Fibroblast of upper back skin (primary cell): ENCODE results near the gene ATG5.

Source experiments
- DNase-seq: peaks from one replicate; pipeline ENCODE4 v3.0.0-alpha.2; 2013

ATG5 gene

DNA sequence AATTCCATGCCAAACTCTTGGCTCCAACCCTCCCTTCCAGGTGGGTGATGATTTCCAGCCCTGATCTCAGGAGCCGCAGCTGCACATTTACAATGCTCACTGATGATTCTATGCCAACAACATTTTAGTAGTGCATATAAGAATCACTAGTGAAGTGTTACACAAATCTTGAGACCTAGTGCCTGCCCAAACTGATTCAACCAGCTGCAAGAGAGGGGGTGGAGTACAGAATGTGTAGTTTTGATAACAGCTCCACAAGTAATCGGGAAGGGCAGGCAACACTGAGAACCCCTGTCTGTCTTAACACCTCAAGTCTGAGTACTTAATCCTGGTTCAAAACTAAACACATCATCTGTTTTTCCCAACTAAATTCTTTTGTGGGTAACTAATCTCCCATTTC is 147.8 kb downstream of the ATG5 start:
- DNase-seq, result peak; percentile 43

DNA sequence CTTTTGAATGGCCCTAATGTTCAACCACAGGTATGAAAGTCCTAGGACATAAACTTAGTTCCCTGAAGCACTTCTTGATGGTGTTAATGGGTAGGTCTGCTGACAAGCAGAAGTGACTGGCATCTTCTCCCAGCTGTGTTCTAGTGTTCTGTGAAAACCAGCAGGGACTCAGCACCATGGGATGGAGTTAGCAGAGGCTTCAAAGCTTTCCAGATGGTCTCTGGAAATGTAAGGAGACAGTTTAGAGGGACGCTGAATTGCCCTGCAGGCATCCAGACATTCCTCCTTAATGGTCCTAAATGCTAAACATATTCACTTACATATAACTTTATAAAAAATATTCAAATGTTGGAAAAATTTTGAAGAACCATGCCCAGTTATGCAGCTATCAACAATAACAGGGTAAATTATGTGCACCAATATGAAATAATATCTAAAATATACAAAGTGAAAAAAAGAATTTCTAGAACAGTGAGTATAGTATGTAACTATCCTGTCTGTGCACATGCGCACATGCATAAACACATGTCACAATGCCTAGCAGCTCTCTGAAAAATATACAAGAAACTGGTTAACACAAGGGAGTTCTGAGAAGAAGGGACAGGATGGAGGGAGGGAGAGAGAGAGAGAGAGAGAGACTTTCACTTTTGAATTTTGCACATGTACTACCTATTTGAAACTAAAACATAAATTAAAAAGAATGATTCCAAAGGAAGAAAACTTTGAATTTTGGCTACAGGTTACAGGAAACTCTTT is 152.3 kb downstream of the ATG5 start:
- DNase-seq, result no peak

DNA sequence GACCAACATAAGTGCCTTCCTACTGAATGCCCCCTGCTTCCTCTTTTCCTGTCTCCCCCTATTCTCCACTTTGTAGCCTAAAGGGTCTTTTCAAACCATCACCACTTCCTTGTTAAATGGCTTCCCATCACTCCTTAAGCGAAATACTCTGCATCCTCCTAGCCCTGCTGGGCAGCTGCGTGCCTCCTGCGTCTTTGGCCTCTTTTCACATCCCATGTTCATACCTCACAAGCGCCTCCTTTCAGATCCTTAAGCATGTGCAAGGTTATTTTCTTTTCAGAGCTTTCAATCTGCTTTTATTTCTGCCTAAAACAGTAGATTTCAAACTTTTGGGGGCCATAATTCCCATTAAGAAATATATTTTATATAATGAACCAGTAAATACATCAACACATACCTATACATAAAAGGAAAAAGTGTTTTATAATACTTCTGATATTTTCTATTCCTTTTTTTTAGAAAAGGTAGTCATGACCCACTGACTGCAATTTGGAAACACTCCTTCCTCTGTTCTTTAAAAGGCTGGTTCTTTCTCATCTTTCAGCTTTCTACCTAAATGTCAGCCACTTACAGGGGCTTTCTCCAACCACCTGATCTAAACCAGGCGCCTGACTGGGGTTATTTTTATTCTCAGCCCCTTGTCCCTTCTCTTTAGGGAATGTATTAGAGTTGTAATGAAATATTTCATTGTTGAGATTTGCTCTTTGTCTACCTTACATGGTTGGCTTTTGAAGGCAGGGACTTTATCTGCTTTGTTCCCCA is 155.3 kb downstream of the ATG5 start:
- DNase-seq, result no peak

DNA sequence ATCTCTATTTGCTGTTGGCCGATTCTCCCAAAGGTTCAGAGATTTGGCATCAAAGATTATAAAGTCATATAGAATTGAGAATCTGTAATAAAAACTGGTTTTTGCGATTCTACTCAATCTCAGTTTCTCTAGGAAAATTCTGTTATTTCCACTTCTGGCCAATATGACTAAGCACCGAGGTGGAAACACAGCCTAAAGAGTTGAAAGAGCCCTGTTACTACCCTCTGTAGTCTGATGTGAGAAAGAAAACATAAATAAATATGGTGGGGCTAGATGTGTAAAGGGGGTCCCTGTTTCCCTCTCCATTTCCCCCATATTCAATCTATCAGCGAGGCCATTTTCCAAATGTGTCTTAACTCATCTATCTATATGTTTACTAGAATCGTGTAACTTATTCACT is 156.0 kb downstream of the ATG5 start:
- DNase-seq, result no peak

DNA sequence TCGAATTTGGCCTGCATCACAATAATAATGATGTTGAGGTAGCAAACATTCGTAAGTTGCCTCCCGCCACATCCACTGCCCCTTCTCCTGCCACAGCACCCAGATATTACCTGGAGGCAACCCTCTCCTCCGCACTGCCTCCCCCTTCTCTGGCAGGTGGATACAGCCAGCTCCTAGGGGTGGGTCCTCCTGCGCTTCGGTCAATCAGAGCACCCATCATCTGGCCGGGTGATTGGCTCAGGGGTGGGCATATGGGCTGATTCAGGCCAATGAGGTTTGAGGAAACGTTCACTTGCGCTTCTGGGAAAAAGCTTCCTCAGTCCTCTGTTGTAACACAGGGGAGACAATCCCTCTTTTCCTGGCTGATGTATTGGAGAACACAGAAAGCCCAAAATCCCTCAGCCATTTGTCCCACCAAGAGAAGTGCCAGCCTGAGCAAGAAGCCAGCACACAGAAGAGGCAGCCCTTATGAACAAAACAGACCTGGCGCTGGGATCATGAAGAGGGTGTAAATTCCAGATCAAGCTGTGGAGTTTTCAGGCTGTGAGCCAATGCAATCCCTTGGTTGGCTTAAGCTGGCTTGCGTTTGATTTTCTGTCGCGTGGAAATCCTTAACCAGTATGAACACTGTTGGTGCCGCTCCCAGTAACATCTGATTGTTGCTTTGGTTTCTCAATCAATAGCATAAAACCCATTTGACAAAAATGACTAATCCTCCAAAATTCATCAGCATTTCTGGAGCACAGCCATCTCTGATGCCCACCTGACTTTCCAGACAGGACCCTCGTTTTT is 157.3 kb downstream of the ATG5 start:
- DNase-seq, result no peak

DNA sequence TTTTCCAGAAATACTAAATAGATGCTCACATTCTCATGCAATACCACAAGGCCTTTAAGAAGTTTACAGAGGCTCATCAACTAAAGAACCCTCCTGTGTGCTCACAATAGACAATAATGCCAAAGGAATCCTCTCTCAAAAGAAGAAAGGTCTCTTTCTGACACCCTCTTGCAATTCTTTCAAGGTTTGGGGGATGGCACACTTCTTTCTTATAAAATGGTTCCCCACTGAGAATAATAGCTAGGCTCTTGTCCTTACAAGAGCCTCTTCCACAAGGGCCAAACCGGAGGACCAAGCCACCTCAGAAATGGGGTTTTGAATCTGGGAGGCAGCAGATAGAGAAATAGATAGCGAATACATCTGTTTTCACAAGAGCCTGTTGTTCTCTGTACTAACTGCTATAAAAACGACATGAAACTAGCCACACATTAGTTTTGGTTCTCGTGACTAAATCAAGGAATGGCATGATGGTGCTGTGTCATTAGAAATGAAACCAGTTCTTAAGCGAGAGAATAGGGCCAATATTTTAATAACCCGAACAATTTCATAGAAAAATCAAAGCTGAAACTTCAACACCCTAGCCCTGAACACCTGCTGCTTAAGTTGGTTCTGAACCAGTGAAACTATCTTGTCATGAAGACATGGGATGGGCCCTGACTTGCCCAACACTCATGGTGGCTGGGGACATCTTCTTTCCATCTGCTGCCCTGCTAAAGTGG is 158.3 kb downstream of the ATG5 start:
- no peak for DNase-seq

DNA sequence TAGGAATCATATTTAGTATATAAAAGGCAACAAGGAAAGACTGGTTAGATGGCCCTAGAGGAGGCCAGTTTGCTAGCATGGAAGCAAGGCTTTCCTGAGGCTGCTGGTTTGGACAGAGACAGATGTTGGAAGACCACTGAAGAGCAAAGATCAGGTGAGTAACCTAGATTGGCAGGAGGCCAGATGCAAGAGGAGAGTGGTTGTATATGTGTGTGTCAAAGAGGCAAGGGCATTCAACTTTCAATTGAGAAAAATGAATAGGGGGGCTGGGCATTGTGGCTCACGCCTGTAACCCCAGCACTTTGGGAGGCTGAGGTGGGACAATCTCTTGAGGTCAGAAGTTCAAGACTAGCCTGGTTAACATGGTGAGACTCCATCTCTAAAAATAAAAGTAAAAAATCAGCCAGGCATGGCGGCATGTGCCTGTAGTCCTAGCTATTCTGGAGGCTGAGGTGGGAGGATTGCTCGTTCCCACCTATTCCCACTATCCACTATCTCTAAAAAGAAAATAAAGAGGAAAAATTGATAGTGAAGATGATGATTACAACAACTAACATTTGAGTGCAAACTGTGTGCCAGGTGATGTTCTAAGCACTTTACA is 159.6 kb downstream of the ATG5 start:
- DNase-seq, result peak; percentile 64

DNA sequence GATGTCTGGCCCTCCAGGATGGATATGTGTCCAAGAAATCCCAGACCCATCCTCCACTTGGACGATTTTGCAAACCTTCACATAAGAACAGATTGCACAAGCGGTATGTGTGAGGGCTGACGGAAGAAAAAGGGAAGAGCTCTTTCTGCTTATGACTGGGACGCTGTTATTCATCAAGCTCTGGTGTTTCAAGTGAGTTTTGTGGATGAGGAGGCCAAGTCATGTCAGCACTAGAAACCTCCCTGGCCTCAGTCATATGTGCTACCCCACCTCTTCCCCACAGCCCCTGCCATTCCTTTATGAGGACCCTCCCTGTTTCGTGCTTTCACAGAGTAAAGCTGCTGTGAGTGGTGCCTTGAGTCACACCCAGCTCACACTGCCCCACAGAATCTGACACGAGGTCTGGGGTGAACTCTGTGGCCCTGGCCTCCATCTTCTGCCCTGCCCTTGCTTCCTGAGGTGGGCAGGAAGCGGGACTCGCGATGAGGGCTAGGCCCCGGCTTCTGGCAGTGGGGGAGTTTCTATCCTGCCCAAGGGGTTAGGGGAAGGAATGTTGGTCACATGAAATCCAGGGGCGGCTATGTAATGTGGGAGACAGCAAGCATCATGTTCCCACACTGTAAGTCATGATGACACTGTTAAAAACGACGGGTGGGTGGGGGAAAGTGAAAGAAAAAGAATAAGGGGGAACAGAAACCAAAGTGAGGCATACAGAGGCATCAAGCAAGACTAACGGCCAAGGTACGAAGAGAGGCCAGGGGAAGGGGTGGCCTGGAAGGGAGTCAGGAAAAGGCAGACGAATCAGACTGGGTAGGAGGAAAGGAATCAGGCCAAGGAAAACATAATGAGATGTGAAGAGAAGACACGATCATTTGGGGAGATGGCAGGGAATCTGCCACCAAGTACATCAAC is 161.3 kb downstream of the ATG5 start:
- peak; percentile 92 for DNase-seq

DNA sequence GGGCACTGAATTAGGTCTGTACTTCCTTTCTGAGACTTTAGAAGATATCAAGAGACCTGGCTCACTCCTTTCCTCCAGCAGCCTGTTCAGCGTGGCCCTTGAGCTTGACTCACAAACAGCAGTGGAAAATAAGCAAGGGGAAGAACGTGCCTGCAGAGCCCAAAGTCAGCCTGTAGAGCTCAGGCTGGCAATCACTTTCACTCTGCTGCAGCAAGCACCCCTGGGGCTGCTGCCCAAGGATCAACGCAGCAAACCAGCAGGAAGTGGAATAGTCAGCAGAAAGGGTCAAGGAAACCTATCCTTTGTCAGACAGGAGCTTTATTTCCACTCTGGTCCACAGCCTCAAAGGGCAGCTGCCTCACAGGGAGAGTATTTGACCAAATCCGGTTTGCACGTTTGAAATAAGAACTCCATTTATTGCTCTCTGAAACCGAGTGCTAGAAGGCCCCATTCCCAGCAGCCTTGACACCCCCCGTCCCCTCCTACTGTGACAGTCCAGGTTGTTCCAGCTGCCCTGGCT is 162.1 kb downstream of the ATG5 start:
- peak; percentile 74 for DNase-seq

DNA sequence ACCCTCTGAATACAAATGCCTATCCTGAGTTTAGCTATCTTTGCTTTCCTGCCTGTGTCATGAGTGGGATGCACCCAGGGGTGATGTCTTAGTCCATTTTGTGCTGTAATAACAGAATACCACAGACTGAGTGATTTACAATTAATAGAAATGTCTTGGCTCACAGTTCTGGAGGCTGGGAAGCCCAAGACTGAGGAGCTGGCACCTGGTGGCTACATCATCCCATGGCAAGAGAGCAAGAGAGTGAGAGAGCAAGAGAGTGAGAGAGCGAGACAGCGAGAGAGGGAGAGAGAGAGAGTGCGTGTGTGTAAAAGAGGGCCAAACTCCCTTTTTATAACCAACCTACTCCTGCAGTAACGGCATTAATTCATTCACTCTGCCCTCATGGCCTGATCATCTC is 162.6 kb downstream of the ATG5 start:
- peak; percentile 50 for DNase-seq

DNA sequence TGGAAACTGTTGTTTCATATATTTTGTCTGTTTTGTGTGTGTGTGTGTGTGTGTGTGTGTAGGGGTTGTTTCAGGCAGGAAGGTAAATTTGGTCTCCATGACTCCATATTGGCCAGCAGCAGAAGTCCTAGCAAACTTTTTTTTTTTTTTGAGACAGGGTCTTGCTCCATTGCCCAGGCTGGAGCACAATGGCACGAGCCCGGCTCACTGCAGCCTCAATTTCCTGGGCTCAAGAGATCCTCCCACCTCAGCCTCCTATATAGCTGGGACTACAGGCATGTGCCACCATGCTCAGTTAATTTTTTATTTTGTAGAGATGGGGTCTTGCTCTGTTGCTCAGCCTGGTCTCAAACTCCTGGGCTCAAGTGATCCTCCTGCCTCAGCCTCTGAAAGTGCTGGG is 163.7 kb downstream of the ATG5 start:
- no peak for DNase-seq

DNA sequence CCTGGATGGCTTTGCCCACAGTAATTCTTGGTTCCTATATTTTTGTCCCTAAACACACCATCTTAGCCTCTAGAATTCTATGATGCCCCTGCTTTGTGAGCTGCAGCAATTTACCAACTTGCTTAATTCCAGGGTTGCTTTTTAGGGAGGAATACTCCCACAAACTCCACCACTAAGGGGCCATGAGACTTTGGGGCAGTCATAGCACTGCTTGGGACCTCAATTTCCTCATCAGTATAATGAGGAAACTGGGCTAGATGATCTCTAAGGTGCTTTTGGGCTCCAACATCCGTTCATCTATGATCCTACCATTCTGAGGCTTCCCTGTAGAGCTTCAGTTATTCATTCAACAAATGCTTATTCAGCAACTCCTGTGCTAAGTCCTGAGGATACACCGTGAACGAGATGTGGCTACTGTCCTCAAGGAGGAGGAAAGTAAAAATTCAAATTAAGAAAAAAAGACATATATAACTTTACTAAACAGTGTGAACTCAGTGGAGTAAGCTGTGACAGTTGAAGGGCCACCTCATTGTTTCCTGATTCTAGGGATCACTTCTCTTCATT is 164.2 kb downstream of the ATG5 start:
- no peak for DNase-seq

DNA sequence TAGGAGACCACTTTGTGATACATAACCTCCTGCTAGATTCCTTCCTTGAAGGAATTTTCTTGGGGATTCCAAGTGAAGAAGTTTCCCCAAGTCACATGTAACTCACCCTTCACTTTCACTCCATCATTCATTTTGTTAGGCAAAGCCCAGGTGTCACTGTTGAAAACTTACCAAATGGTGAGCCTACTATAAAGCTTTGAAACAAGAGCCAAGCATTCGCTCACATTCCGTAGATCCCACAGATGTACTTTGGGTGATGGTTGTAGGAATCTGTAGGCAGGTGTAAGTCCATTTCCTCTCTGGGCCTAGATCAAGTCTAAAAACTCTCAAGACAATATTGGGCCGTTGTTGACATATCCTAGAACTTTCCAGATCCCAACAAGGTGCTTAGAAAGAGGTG is 165.4 kb downstream of the ATG5 start:
- peak; percentile 43 for DNase-seq

DNA sequence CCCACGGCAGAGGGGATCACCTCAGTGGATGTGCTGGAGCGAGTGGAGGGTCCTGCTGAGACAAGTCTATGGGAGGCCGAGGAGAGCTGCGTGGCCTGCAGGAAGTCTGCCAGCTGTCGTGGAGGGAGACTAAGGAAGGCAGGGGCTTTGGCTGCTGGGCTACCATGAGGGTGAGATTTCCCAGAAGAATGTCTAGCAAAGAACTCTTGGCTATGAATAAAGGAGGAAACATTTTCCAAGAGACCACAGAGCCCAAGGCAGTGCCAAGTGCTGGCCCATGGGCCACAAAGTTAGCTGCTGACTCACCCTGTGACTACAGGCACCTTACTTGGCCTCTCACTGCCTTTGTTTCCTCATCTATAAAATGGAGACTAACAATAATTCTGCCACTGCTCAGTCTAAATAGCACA is 166.0 kb downstream of the ATG5 start:
- peak; percentile 96 for DNase-seq

DNA sequence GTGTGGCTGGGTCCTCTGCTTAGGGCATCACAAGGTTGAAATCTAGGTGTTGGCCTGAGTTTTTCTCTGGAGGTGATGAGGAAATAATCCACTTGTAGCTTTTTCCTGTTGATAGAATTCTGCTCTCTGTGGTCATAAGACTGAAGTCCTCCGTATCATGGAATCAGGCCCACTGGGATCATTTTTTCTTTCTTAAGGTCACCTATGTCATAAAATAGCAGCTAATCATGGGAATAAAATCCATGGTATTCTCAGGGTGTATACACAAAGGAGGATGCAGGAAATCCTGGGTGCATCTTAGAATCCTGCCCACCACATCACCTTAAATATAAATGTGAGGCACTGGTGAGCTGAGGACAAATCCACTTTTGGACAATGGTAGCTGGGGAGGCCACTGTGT is 166.7 kb downstream of the ATG5 start:
- DNase-seq, result peak; percentile 51

DNA sequence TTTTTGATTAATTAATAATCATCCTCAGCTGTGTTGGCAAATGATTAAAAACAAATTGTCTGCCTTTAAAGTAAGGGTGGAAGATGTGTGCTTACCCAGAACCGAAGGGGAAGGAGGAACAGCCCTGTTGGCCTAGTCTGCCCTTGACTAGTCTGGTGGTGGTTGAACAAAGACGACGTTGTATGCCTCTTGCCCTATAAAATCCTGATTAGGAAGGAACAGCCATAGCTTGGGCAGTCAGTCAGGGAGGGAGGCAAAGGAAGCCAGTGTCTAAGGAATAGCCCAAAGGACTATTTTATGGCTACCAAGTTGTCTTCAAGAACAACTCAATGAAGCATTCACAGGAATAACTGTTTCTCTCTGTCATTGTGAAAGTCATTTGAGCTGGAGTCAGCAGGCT is 168.7 kb downstream of the ATG5 start:
- DNase-seq, result no peak

DNA sequence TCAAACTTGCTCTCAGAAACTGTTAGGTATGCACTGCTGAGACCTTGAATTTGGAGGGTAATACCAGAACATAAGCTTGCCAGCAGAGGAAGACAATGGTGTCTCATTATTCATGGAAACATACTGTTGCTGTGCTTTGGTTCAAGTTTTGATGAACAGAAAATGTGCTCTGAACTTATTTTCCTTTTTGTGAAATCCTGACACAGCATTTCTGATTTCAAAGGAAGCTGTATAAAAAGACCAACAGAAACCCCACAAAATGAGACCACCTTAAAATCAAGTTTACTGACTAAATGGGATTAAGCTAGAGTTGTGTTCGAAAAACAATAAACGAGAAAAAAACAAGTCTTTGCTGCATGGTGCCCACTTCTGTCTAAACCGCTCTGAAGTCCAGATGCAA is 169.1 kb downstream of the ATG5 start:
- DNase-seq, result no peak

DNA sequence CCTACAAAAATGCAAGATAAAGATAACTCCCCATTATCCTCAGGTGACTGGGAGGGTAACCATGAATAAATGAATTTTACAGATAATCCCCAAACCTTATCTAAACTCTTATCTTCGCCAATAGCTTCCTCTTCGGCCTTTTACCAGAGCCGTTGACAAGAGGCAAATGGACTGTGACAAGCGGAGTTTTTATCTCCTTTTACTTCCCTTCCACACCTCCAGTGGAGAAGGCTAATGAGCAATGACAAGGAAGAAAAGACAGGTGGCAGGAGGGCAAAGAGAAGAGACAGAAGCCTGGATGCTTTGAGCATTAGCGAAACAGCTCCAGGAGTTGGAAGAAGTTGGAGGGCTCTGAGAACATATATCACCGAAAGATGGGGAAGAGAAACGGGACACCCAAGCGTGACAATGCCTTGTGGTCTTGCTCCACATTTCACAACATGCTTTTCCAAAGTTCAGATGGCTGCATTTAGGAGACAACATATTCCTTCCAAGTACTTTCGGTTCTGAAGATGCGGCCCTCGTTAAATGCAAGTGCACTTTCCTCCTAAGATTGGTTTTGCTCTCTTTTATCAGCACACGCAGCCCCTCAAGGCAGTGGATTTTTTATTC is 170.2 kb downstream of the ATG5 start:
- DNase-seq, result peak; percentile 44

DNA sequence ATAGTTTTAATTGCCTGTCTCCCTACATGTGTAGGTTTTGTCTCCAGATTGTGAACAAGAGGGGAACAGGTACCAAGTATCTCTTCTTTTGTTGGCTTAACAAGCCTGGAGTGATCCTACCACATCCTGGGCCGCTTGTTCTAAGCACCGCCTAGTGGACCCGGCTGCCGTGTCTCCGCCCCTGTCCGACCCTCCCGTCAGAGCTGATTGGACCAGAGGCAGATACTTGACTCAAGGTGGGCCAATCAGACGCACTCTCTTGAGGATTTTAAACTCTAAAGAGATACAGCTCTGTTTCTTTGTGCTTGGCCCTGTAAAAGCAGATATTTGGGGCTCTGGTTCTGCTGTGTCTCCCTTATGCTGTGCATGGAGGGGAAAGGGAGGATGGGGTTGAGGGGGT is 171.2 kb downstream of the ATG5 start:
- no peak for DNase-seq

DNA sequence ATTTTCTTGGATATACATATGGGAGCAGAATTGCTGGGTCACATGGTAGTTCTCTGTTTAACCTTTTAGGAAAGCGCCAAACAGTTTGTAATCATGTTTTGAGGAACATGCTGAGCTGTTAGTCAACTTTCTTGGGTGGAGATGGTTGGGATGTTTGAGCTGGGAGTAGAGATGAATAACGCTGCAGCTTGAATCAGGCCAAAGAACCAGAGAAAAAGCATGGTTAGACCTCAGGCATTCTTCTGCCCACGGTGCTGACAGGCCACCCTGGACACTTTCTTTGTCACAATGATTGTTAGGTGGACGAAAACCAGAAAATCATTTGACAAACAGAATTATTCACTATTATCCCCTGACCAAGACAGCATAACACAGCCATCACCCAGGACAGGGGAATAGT is 172.6 kb downstream of the ATG5 start:
- DNase-seq, result peak; percentile 37
